ENCODE data around the gene PALM. TPM values are rescaled to one million over a fixed set of nuclear protein-coding genes. Genes with fewer than 3 reads are reported as not detected.

The PALM gene
- total and polyA plus RNA-seq, 9 of the 15 experiments (the other 6 are each of a cell fraction or from before 2014, with no cell fraction given) = 0.04 to 6.6 (median 1.7) TPM

DNA sequence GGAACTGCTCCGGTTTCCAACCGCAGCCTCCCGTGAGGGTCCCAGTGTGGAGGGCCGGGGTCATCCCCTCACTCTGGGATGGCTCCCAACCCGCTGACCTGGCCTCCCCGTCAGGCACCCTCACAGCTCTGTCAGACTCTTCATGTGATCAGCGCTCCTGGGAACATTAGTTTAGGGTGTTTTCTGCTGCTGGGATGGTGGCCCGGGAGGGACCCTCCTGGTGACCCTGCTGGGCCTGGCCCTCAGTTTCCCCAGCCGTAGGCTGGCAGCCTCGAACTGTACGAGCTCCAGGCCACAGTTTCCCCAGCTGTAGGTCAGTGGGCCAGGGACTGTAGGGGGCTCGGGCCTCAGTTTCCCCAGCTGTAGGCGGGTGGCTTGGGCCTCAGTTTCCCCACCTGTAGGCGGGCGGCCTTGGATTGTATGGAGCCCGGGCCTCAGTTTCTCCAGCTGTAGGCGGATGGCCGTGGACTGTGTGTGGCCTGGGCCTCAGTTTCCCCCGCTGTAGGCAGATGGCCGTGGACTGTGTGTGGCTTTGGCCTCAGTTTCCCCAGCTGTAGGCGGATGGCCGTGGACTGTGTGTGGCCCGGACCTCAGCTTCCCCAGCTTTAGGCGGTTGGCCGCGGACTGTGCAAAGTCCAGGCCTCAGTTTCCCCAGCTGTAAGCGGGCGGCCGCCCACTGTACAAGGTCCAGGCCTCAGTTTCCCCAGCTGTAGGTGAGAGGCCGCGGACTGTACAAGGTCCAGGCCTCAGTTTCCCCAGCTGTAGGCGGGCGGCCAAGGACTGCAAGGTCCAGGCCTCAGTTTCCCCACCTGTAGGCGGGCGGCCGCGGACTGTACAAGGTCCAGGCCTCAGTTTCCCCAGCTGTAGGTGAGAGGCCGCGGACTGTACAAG is 87.2 kb downstream of the PALM start (continued):
- TF ChIP-seq, protein P1, sequence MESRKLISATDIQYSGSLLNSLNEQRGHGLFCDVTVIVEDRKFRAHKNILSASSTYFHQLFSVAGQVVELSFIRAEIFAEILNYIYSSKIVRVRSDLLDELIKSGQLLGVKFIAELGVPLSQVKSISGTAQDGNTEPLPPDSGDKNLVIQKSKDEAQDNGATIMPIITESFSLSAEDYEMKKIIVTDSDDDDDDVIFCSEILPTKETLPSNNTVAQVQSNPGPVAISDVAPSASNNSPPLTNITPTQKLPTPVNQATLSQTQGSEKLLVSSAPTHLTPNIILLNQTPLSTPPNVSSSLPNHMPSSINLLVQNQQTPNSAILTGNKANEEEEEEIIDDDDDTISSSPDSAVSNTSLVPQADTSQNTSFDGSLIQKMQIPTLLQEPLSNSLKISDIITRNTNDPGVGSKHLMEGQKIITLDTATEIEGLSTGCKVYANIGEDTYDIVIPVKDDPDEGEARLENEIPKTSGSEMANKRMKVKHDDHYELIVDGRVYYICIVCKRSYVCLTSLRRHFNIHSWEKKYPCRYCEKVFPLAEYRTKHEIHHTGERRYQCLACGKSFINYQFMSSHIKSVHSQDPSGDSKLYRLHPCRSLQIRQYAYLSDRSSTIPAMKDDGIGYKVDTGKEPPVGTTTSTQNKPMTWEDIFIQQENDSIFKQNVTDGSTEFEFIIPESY (CRISPR knock-in tag; IDR thresholded peaks at IDR 0.05) = peak; percentile 63; the same call in 1 of the 2 replicates
- TF ChIP-seq NR1H2 (CRISPR knock-in tag; IDR thresholded peaks at IDR 0.05) (no peak), NFE2 (IDR thresholded peaks at IDR 0.05; ENCODE audit: low read depth) (no peak), U2AF2 (optimal IDR thresholded peaks at IDR 0.05; ENCODE audit: low read depth, low read length) (no peak), MCM5 (IDR thresholded peaks at IDR 0.05; ENCODE audit: low read depth) (no peak)

DNA sequence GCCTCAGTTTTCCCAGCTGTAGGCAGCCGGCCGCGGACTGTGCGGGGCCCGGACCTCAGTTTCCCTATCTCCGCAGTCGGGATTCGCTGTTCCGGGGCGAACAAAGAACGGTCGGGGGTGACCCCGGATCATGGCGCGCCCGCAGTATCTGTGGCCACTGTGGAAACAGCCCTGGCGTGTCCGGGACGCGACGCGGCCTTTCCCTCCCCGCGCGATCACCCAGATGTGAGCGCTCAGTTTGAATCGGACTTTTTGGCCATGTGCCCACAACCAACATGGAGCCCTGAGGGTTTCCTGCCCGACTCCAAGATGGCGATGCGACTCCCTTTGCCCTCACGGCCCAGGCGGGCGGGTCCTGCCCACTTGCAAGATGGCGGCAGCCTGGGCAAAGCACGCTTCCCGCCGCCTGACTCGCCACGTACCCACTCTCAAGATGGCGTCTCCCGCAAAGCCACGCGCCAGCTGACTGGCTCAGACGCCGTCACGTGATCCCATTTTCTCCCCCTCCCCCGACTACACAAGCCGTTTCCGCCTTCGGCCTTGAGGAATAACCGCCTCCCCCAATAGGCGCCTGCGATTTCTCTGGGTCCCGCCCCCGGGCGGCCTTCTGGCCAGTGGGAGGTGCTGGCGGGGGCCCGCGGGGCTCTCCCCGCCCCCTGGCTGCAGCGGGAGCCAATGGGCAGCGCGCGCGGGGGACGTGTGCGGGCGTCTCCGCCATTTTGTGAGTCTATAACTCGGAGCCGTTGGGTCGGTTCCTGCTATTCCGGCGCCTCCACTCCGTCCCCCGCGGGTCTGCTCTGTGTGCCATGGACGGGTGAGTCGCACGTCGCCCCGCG is 88.2 kb downstream of the PALM start, which contains the start of gene PTBP1:
PTBP1 (plus strand) TSS at position 761 of the 836 bp plus-strand sequence; CDS start at position 807, 46 bp downstream.
- intact Hi-C loops (cut with micrococcal nuclease) (no loop called here), in situ Hi-C loops (cut with MboI) (no loop called here)
- peaks cover 16% of the 10 kb centered on the region for H3K9me1 ChIP-seq (ENCODE audit: control insufficient read depth, insufficient read depth, low read length)
- POLR2A ChIA-PET = interaction anchor here (0.7 to 1.5 kb wide), 9 partner anchors 10 to 127 kb away, joined by 3 to 9 read pairs (median 5); partner anchors contain the start of gene KISS1R
- H3K79me2 ChIP-seq (ENCODE audit: control insufficient read depth, insufficient read depth, low read length) = peaks cover 56% of the 10 kb centered on the region
- WGBS (ENCODE audit: insufficient coverage, low coverage, missing lambda C conversion rate) = under 1% methylated on average over 65 of the region's 83 CpGs
- peaks cover 33 to 83% of the 10 kb centered on the region in 2 experiments for H3K4me1 ChIP-seq (replicated peaks in 1 of 2; ENCODE audit: control insufficient read depth in 2 of 2, insufficient read depth in 2 of 2, low read length in 2 of 2)
- DNase-seq (ENCODE audit: extremely low read depth in 1 of 4, low spot score in 3 of 4) = peak; percentile 89 to 100 (median 94)
- peak; percentile 99 for FAIRE-seq
- peaks cover 39% of the 10 kb centered on the region for H4K20me1 ChIP-seq (replicated peaks; ENCODE audit: control insufficient read depth, insufficient read depth, low read length)
- peaks cover 3% of the 10 kb centered on the region; the same call in 1 of the 2 replicates for H3K9me3 ChIP-seq (replicated peaks; ENCODE audit: control insufficient read depth, insufficient read depth, low read depth, low read length)
- peak within 1 kb of the TSS; percentile 98 to 99 for H3K9ac ChIP-seq (ENCODE audit: insufficient read depth in 1 of 2, low read depth in 2 of 2, low read length in 2 of 2)
- CTCF ChIA-PET (ENCODE audit: low intra/inter-chr PET ratio) = interaction anchor here (0.7 kb wide), 1 partner anchor 204 kb away, joined by 4 read pairs; no protein-coding TSS in a partner anchor
- H3K4me3 ChIP-seq = peak within 1 kb of the TSS; percentile 99
- peak; percentile 88 for ATAC-seq
- no peaks in the 10 kb centered on the region for H3K27me3 ChIP-seq (ENCODE audit: control insufficient read depth in 2 of 2, insufficient read depth in 2 of 2, low read length in 2 of 2)
- H3K27ac ChIP-seq (ENCODE audit: extremely low read depth, low read depth, low read length) = peak within 1 kb of the TSS; percentile 98
- BruUV-seq (replicated peaks) = no TSS peak
- H3K36me3 ChIP-seq (ENCODE audit: control insufficient read depth, insufficient read depth, low read length) = peaks cover 39% of the 10 kb centered on the region
- peak within 1 kb of the TSS; percentile 86 for H2AFZ ChIP-seq (ENCODE audit: low read depth, low read length)
- H3K4me2 ChIP-seq (ENCODE audit: insufficient read depth, low read length) = peak within 1 kb of the TSS; percentile 85
- TF ChIP-seq SFPQ (IDR thresholded peaks at IDR 0.05; ENCODE audit: low read depth, low read length) = no peak
- TF ChIP-seq, protein P2, sequence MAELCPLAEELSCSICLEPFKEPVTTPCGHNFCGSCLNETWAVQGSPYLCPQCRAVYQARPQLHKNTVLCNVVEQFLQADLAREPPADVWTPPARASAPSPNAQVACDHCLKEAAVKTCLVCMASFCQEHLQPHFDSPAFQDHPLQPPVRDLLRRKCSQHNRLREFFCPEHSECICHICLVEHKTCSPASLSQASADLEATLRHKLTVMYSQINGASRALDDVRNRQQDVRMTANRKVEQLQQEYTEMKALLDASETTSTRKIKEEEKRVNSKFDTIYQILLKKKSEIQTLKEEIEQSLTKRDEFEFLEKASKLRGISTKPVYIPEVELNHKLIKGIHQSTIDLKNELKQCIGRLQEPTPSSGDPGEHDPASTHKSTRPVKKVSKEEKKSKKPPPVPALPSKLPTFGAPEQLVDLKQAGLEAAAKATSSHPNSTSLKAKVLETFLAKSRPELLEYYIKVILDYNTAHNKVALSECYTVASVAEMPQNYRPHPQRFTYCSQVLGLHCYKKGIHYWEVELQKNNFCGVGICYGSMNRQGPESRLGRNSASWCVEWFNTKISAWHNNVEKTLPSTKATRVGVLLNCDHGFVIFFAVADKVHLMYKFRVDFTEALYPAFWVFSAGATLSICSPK (IDR thresholded peaks at IDR 0.05; ENCODE audit: borderline replicate concordance) = no peak
- TF ChIP-seq NFIC (IDR thresholded peaks at IDR 0.05) = peak; percentile 96
- peak; percentile 88 for TF ChIP-seq ATF7 (IDR thresholded peaks at IDR 0.05)
- no peak for TF ChIP-seq NFE2 (IDR thresholded peaks at IDR 0.05; ENCODE audit: low read depth)
- TF ChIP-seq, protein P3, sequence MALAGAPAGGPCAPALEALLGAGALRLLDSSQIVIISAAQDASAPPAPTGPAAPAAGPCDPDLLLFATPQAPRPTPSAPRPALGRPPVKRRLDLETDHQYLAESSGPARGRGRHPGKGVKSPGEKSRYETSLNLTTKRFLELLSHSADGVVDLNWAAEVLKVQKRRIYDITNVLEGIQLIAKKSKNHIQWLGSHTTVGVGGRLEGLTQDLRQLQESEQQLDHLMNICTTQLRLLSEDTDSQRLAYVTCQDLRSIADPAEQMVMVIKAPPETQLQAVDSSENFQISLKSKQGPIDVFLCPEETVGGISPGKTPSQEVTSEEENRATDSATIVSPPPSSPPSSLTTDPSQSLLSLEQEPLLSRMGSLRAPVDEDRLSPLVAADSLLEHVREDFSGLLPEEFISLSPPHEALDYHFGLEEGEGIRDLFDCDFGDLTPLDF (CRISPR knock-in tag; IDR thresholded peaks at IDR 0.05) = peak; percentile 98

Data from K562 (cell line).